BLaER1 treated with 17β-estradiol and CSF1 and Interleukin-3, amounts not matched to agents 10 nM and 100 nM (cell line): ENCODE data around the gene PKNOX2.

Experiments
- H3K27ac ChIP-seq, 11 experiments: shearing (Covaris generic); formaldehyde crosslinking; 2 replicates each; pipeline ENCODE4 v1.8.1; 2022
- H3K27me3 ChIP-seq, 11 experiments: shearing (Covaris generic); formaldehyde crosslinking; 2 replicates each; pipeline ENCODE4 v1.8.1; 2022
- H3K36me3 ChIP-seq, 11 experiments: shearing (Covaris generic); formaldehyde crosslinking; 2 replicates each; pipeline ENCODE4 v1.8.1; 2022
- H3K4me1 ChIP-seq, 10 experiments: shearing (Covaris generic); formaldehyde crosslinking; 2 replicates each; pipeline ENCODE4 v1.8.1; 2022
- H3K4me2 ChIP-seq, 11 experiments: shearing (Covaris generic); formaldehyde crosslinking; 2 replicates each; pipeline ENCODE4 v1.8.1; 2022
- H3K4me3 ChIP-seq, 10 experiments: shearing (Covaris generic); formaldehyde crosslinking; 2 replicates each; pipeline ENCODE4 v1.8.1; 2022
- H3K9ac ChIP-seq, 11 experiments: shearing (Covaris generic); formaldehyde crosslinking; 2 replicates each; pipeline ENCODE4 v1.8.1; 2022
- H3K9me3 ChIP-seq, 11 experiments: shearing (Covaris generic); formaldehyde crosslinking; replicated peaks in 1 of 11; 2 replicates each; pipeline ENCODE4 v1.8.1; 2022
- H4K20me1 ChIP-seq, 11 experiments: shearing (Covaris generic); formaldehyde crosslinking; 2 replicates each; pipeline ENCODE4 v1.8.1; 2022
- Cebpa-rat ChIP-seq, 11 experiments: shearing (Covaris generic); IDR thresholded peaks; 2 replicates each; pipeline ENCODE4 v1.8.1; 2022

The PKNOX2 gene

DNA sequence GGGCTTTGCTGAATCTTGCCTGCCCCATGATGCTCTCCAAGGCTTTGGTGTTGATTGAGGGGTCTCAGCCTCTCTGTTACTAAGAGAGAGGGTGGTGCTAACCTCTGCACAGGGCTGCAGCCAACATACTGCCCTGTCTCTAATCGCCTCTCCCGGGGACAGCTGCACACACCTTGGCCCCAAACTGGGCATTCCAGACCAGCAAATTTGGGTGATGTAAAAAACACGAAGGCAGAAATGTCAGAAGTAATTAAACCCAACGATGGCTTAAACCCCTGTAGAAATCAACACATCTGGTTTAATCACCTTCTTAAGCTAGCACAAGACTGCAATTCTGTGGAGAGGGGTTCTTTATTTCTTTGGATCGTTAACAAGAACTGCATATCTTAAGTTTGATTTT is 215.0 kb downstream of the PKNOX2 start:
- Histone ChIP-seq H3K9ac (no peak overlapping the region), H3K4me2 (no peak overlapping the region), H3K9me3 (no peaks in the 10 kb centered on the region), H3K27ac (no peak overlapping the region), H3K27me3 (no peaks in the 10 kb centered on the region), H4K20me1 (no peaks in the 10 kb centered on the region; a peak in 1 of 22 replicates), H3K4me3 (no peak overlapping the region), H3K4me1 (no peaks in the 10 kb centered on the region), H3K36me3 (no peaks in the 10 kb centered on the region)
- no peak for TF ChIP-seq Cebpa-rat (IDR thresholded peaks at IDR 0.05)

- H3K4me3 ChIP-seq = no peak overlapping the region
- no peaks in the 10 kb centered on the region for H3K4me1 ChIP-seq
- H4K20me1 ChIP-seq = no peaks in the 10 kb centered on the region; a peak in 1 of 22 replicates
- no peak overlapping the region for H3K9ac ChIP-seq
- H3K27ac ChIP-seq = no peak overlapping the region
- H3K9me3 ChIP-seq = no peaks in the 10 kb centered on the region
- TF ChIP-seq Cebpa-rat (IDR thresholded peaks at IDR 0.05) = no peak
- no peaks in the 10 kb centered on the region for H3K36me3 ChIP-seq
- no peak overlapping the region for H3K4me2 ChIP-seq
- H3K27me3 ChIP-seq = no peaks in the 10 kb centered on the region
Observed at GRCh38 chr11:125379981-125380380, 215.4 kb downstream of the PKNOX2 start.

DNA sequence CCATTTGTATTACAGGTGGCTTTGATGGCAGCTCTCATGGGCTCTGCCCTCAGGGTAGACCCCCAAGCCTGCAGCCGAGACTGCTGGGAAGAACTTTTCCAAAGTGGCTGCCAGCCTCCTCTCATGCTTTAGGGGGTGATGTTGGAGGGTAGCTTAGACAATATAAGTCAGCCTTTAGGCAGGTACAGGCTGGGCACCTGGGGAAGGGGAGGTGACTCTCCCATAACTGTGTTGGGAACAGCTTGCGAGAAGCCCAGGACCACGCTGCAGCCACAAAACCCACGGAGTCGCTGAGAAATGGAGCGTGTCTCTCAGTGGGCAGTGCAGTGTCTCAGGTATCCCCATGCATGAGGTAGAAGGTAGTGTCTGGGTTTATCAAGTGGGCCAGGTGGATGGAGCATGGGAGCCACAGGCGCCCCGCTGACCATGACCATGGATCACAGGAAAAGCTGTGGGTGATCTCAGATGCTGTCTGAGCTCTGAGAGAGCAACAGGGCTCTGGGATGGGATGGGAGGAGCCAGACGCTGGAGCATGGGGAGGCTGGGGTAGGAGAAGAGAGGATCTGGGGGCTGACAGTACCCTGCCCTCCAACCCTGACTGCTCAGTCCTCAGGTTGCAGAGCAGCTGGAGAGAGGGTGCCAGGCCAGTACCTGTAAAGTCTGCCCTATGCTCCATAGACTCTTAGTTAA is 216.3 kb downstream of the PKNOX2 start:
- Histone ChIP-seq H3K9me3 (no peaks in the 10 kb centered on the region), H3K4me1 (no peaks in the 10 kb centered on the region), H3K9ac (no peak overlapping the region), H4K20me1 (no peaks in the 10 kb centered on the region; a peak in 1 of 22 replicates), H3K36me3 (no peaks in the 10 kb centered on the region), H3K4me2 (no peak overlapping the region), H3K4me3 (no peak overlapping the region), H3K27me3 (no peaks in the 10 kb centered on the region), H3K27ac (no peak overlapping the region)
- TF ChIP-seq Cebpa-rat (IDR thresholded peaks at IDR 0.05) = no peak

DNA sequence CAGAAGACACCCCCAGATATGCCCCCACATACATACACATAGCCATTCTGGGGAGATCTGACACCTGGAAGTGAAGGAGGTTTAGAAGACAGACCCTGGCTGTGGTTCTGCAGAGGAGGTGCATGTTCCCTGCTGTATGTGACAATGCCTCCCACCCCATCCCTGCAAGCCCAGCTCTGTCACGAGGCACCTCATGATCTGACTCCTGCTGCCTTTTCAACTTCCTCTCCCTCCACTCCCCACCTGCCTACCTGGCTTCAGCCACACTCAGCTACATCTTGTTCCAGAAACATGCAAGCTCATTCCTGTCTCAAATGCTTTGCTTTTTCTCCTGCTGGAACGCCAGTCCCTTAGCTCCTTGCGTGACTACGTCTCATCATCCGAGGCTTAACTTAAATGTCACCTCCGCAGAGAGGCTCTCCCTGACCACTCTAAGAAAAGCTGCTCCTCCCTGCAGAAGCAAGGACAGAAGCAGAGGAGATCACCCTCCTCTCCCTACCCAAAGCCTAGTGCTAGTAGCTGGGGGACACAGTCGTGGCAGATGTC is 217.0 kb downstream of the PKNOX2 start:
- Histone ChIP-seq H3K9ac (no peak overlapping the region), H3K4me3 (no peak overlapping the region), H3K4me2 (no peak overlapping the region), H3K27me3 (no peaks in the 10 kb centered on the region), H4K20me1 (no peaks in the 10 kb centered on the region; a peak in 1 of 22 replicates), H3K27ac (no peak overlapping the region), H3K36me3 (no peaks in the 10 kb centered on the region), H3K9me3 (no peaks in the 10 kb centered on the region), H3K4me1 (no peaks in the 10 kb centered on the region)
- no peak for TF ChIP-seq Cebpa-rat (IDR thresholded peaks at IDR 0.05)

GRCh38 chr11:125382314-125382791 is 217.8 kb downstream of the PKNOX2 start:
- TF ChIP-seq Cebpa-rat (IDR thresholded peaks at IDR 0.05) = no peak
- Histone ChIP-seq H3K36me3 (no peaks in the 10 kb centered on the region), H3K27ac (no peak overlapping the region), H3K4me1 (no peaks in the 10 kb centered on the region), H4K20me1 (no peaks in the 10 kb centered on the region; a peak in 1 of 22 replicates), H3K4me2 (no peak overlapping the region), H3K4me3 (no peak overlapping the region), H3K9ac (no peak overlapping the region), H3K9me3 (no peaks in the 10 kb centered on the region), H3K27me3 (no peaks in the 10 kb centered on the region)

DNA sequence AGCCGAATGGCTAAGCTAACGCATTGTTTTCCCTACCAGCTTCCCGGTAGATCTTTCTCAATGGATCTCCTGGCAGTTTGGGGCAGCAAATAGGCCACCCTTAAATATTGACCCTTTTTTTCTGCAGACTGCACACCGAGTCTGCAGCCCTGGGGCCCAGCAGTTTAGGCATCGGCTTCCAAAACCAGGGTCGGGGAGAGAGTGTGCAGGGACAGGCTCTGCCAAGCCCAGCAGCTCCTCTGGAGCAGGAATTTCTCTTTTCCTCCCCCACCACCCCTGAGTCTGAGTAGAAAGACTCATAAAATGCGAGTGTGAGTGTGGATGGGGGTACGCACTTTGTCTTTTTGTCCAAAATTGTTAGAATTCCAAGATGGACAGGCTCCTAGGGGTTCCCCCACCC is 218.3 kb downstream of the PKNOX2 start:
- no peaks in the 10 kb centered on the region for H3K4me1 ChIP-seq
- H3K4me3 ChIP-seq = no peak overlapping the region
- no peaks in the 10 kb centered on the region for H3K9me3 ChIP-seq
- no peaks in the 10 kb centered on the region for H3K27me3 ChIP-seq
- H3K4me2 ChIP-seq = no peak overlapping the region
- H3K36me3 ChIP-seq = no peaks in the 10 kb centered on the region
- no peak overlapping the region for H3K9ac ChIP-seq
- no peak overlapping the region for H3K27ac ChIP-seq
- no peak for TF ChIP-seq Cebpa-rat (IDR thresholded peaks at IDR 0.05)
- H4K20me1 ChIP-seq = no peaks in the 10 kb centered on the region; a peak in 1 of 22 replicates

- H3K4me3 ChIP-seq = no peak overlapping the region
- H3K4me2 ChIP-seq = no peak overlapping the region
- H3K27me3 ChIP-seq = no peaks in the 10 kb centered on the region
- no peaks in the 10 kb centered on the region for H3K9me3 ChIP-seq
- no peak for TF ChIP-seq Cebpa-rat (IDR thresholded peaks at IDR 0.05)
- no peak overlapping the region for H3K9ac ChIP-seq
- H3K27ac ChIP-seq = no peak overlapping the region
- H4K20me1 ChIP-seq = no peaks in the 10 kb centered on the region; a peak in 1 of 22 replicates
- H3K4me1 ChIP-seq = no peaks in the 10 kb centered on the region
- no peaks in the 10 kb centered on the region for H3K36me3 ChIP-seq
Observed at GRCh38 chr11:125384825-125385224, 220.3 kb downstream of the PKNOX2 start.

DNA sequence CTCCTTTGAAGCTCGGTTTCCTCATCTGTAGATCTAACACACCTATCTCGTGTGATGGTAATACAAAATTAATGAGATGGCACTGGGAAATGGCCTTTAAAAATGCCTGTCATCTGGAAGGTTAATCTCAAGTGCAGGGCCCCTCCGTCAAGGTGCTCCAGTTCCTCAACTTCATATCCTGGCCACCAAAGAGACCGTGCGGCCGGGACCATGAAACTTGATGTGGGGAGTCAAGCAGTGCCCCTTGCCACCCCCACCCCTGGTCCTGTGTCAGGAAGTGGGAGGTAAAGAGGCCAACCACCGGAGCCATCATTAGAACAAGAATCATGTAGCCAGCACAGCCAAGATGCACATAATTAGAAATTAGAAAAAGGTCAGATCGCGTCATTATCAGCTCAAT is 223.3 kb downstream of the PKNOX2 start:
- no peaks in the 10 kb centered on the region for H3K27me3 ChIP-seq
- no peak overlapping the region for H3K4me2 ChIP-seq
- TF ChIP-seq Cebpa-rat (IDR thresholded peaks at IDR 0.05) = no peak
- H3K4me1 ChIP-seq = no peaks in the 10 kb centered on the region
- no peaks in the 10 kb centered on the region for H3K9me3 ChIP-seq
- H3K27ac ChIP-seq = no peak overlapping the region
- no peak overlapping the region for H3K9ac ChIP-seq
- no peaks in the 10 kb centered on the region for H3K36me3 ChIP-seq
- H3K4me3 ChIP-seq = no peak overlapping the region
- no peaks in the 10 kb centered on the region for H4K20me1 ChIP-seq

GRCh38 chr11:125388611-125389010 is 224.1 kb downstream of the PKNOX2 start:
- Histone ChIP-seq H3K9me3 (no peaks in the 10 kb centered on the region), H3K36me3 (no peaks in the 10 kb centered on the region), H3K4me2 (no peak overlapping the region), H3K4me3 (no peak overlapping the region), H3K27ac (no peak overlapping the region), H3K9ac (no peak overlapping the region), H3K4me1 (no peaks in the 10 kb centered on the region), H4K20me1 (no peaks in the 10 kb centered on the region), H3K27me3 (no peaks in the 10 kb centered on the region)
- TF ChIP-seq Cebpa-rat (IDR thresholded peaks at IDR 0.05) = no peak
